HL-60 (cell line): ENCODE measurements around the gene STXBP1.

Experiments
- DNase-seq, 2 experiments: peaks; one replicate each; pipeline ENCODE4 v3.0.0-alpha.2; 2010 to 2020; ENCODE audit warnings: low read depth in 1 of 2, low spot score in 1 of 2
- H3K27ac ChIP-seq: fragments of 250-450 bp; sonication (Bioruptor Pico); replicated peaks from 2 replicates; pipeline ENCODE4 v1.5.1; 2020; ENCODE audit warnings: mild to moderate bottlenecking, moderate library complexity
- H3K27me3 ChIP-seq: fragments of 250-450 bp; sonication (Bioruptor Pico); 2 replicates; pipeline ENCODE4 v1.5.1; 2021; ENCODE audit warnings: mild to moderate bottlenecking, moderate library complexity; ENCODE audit not compliant: insufficient read depth, poor library complexity, severe bottlenecking
- H3K4me3 ChIP-seq: replicated peaks from 2 replicates; pipeline ENCODE4 v1.5.1; 2011; ENCODE audit warnings: mild to moderate bottlenecking, control low read depth, low read length; ENCODE audit not compliant: insufficient read depth
- CTCF ChIP-seq: IDR thresholded peaks from one replicate; pipeline ENCODE4 v1.5.1; 2011; ENCODE audit warnings: low read length, control low read depth, inconsistent platforms; ENCODE audit not compliant: insufficient read depth
- GABPA ChIP-seq: IDR thresholded peaks from 2 replicates; pipeline ENCODE4 v1.6.1; 2012; ENCODE audit warnings: low read depth
- POLR2AphosphoS5 ChIP-seq: IDR thresholded peaks from 2 replicates; pipeline ENCODE4 v1.6.1; 2012; ENCODE audit warnings: low read depth
- SPI1 ChIP-seq: IDR thresholded peaks from 2 replicates; pipeline ENCODE4 v1.6.1; 2012; ENCODE audit warnings: low read depth, mild to moderate bottlenecking, borderline replicate concordance
- TF ChIP-seq, protein P1 (sequence below): IDR thresholded peaks from 2 replicates; pipeline ENCODE4 v1.6.1; 2012; ENCODE audit warnings: low read depth; ENCODE audit not compliant: insufficient replicate concordance

The STXBP1 gene

DNA sequence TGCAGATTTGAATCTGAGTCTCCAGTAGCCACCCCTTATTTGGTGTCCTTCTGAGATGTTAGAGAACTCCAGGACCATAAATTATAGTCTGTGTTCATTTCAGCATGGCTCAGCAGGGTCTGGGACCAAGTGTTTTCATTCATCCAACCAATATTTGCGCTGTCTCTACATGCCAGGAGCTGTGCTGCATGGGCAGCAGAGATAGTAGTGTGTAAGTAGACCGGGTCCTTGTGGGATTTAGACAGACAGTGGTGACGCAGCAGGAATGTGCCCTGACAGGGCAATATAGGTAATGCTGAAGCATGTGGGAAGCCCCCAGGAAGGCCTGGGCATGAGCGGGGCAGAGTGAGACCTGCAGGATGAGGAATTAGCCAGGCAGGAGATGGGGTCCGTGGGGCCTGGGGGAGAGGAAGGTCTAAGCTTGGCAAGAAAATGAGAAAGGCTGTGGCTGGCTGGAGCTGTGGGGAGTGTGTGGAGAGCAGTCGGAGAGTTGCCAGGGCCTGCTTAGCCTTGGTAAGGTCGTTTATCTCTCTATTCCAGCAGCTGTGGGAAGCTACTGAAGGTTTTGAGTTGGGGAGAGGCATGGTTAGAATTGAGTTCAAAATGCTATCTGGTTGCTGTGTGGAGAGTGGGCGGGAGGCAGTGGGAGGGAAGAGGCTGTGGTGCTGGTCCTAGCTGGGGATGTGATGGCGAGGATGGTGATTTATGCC lies 16.8 kb downstream of the STXBP1 start:
- H3K27ac ChIP-seq, result no peak overlapping the region
- H3K4me3 ChIP-seq, result no peak overlapping the region
- no peak for DNase-seq
- TF ChIP-seq POLR2AphosphoS5 (no peak), GABPA (no peak), SPI1 (no peak), CTCF (no peak)
- TF ChIP-seq, protein P1, sequence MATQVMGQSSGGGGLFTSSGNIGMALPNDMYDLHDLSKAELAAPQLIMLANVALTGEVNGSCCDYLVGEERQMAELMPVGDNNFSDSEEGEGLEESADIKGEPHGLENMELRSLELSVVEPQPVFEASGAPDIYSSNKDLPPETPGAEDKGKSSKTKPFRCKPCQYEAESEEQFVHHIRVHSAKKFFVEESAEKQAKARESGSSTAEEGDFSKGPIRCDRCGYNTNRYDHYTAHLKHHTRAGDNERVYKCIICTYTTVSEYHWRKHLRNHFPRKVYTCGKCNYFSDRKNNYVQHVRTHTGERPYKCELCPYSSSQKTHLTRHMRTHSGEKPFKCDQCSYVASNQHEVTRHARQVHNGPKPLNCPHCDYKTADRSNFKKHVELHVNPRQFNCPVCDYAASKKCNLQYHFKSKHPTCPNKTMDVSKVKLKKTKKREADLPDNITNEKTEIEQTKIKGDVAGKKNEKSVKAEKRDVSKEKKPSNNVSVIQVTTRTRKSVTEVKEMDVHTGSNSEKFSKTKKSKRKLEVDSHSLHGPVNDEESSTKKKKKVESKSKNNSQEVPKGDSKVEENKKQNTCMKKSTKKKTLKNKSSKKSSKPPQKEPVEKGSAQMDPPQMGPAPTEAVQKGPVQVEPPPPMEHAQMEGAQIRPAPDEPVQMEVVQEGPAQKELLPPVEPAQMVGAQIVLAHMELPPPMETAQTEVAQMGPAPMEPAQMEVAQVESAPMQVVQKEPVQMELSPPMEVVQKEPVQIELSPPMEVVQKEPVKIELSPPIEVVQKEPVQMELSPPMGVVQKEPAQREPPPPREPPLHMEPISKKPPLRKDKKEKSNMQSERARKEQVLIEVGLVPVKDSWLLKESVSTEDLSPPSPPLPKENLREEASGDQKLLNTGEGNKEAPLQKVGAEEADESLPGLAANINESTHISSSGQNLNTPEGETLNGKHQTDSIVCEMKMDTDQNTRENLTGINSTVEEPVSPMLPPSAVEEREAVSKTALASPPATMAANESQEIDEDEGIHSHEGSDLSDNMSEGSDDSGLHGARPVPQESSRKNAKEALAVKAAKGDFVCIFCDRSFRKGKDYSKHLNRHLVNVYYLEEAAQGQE, result no peak
- no peaks in the 10 kb centered on the region for H3K27me3 ChIP-seq

GRCh38 chr9:127629468-127630081 lies 17.5 kb downstream of the STXBP1 start:
- H3K4me3 ChIP-seq, result no peak overlapping the region
- H3K27ac ChIP-seq, result no peak overlapping the region
- DNase-seq, result no peak
- no peaks in the 10 kb centered on the region for H3K27me3 ChIP-seq
- TF ChIP-seq GABPA (no peak), CTCF (no peak), POLR2AphosphoS5 (no peak), SPI1 (no peak)
- TF ChIP-seq, protein P1, result no peak

- Histone ChIP-seq H3K4me3 (no peak overlapping the region), H3K27me3 (no peaks in the 10 kb centered on the region), H3K27ac (no peak overlapping the region)
- DNase-seq, result no peak
- TF ChIP-seq, protein P1, result no peak
- no peak for TF ChIP-seq POLR2AphosphoS5
- no peak for TF ChIP-seq GABPA
- TF ChIP-seq SPI1, result no peak
- TF ChIP-seq CTCF, result no peak
These were observed 21.3 kb downstream of the STXBP1 start for GRCh38 chr9:127633216-127633862.
